GM12864 (cell line): Measurements from ENCODE around the gene VASH1.

Source experiments
- DNase-seq: peaks from one replicate; pipeline ENCODE4 v3.0.0-alpha.2; 2011; ENCODE audit warnings: low read depth
- H3K4me3 ChIP-seq: 2 replicates; pipeline ENCODE4 v1.5.1; 2011; ENCODE audit warnings: mild to moderate bottlenecking, low read depth, low read length, control low read depth
- CTCF ChIP-seq: IDR thresholded peaks from 2 replicates; pipeline ENCODE4 v1.5.1; 2011; ENCODE audit warnings: low read depth, mild to moderate bottlenecking, moderate library complexity, low read length, control low read depth, inconsistent platforms; ENCODE audit errors: missing control alignments

Gene VASH1

GRCh38 chr14:76742185-76742584, 19.1 kb upstream of the VASH1 start:
- no peak for DNase-seq
- TF ChIP-seq CTCF, result no peak
- H3K4me3 ChIP-seq, result no peak overlapping the region

GRCh38 chr14:76742966-76743365, 18.3 kb upstream of the VASH1 start:
- TF ChIP-seq CTCF, result no peak
- H3K4me3 ChIP-seq, result no peak overlapping the region
- no peak for DNase-seq

- DNase-seq, result no peak
- no peak overlapping the region for H3K4me3 ChIP-seq
- no peak for TF ChIP-seq CTCF
Observed at GRCh38 chr14:76752744-76753143, 8.5 kb upstream of the VASH1 start.

GRCh38 chr14:76753541-76754198, 7.6 kb upstream of the VASH1 start:
- no peak for DNase-seq
- TF ChIP-seq CTCF, result no peak

GRCh38 chr14:76754586-76754985, 6.7 kb upstream of the VASH1 start:
- H3K4me3 ChIP-seq, result no peak overlapping the region
- no peak for DNase-seq
- no peak for TF ChIP-seq CTCF

More at GRCh38 chr14:76753541-76754198, 7.6 kb upstream of the VASH1 start:
- no peak overlapping the region for H3K4me3 ChIP-seq

GRCh38 chr14:76755610-76756370, 5.5 kb upstream of the VASH1 start:
- DNase-seq, result no peak
- no peak for TF ChIP-seq CTCF
- no peak overlapping the region for H3K4me3 ChIP-seq
